Activated CD4-positive, CD25-positive, alpha-beta regulatory T cell (primary cell): ENCODE measurements around the gene FSTL5.
"Not testable (repeated sequence)": the region's sequence is repeated elsewhere in the genome, so short reads cannot be mapped to it uniquely, and the experiment has no call there.

Source experiments
- DNase-seq, 4 experiments: peaks; one replicate each; lab custom pipeline; 2025; lab: John Stamatoyannopoulos, UW

The FSTL5 gene

GRCh38 chr4:162163892-162164759, at the start of gene FSTL5:
Gene FSTL5, minus strand, starts transcription at chr4:162164000. Its CDS starts 52,604 bp downstream, at chr4:162111396.
- no peak for DNase-seq

- DNase-seq = no peak
Measured at GRCh38 chr4:162209706-162210105, 45.9 kb upstream of the FSTL5 start.

DNA sequence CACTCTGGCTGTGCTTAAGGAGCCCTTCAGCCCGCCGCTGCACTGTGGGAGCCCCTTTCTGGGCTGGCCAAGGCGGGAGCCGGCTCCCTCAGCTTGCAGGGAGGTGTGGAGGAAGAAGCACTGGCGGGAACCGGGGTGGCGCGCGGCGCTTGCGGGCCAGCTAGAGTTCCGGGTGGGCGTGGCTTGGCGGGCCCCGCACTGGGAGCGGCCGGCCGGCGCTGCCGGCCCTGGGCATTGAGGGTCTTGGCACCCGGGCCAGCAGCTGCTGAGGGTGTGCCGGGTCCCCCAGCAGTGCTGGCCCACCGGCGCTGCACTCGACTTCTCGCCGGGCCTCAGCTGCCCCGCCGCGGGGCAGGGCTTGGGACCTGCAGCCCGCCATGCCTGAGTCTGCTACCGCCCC, 39.7 kb upstream of the FSTL5 start:
- not testable (repeated sequence) for DNase-seq

DNA sequence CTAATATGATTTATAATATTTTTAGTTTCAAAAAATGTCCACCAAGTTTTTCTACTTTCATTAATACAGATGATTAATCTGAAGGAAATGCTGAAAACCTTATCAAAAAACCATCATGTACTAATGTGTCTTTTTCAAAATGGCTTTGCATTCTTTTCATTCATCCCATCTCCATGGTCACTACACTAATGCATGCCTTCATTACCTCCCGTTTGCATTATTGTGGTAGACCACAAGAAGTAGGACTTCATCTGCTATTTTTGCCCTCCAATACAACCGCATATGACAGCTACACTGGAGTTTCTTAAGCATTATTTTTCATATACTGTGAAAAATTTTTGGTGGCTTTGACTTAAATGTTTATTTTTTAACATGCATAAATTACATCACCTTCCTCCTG, 37.9 kb upstream of the FSTL5 start:
- DNase-seq = no peak

DNA sequence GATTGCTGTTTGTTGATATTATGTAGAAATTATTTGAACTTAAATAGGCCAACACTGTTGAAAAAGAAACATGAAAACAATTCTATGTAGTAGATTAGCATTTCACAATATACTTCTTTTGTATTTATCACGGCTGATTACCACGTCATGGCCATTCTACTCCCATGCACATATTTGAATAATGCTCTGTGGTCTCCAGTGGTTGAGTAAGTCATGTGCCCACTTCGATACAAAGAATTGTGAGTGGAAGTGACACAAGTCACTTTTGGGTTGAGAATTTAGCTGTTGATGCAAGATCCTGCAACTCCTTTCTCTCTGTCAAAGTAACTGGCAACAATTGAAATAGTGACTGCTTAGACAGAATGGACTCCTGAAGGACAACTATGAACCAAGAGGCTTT, 6.7 kb upstream of the FSTL5 start:
- DNase-seq = no peak

DNA sequence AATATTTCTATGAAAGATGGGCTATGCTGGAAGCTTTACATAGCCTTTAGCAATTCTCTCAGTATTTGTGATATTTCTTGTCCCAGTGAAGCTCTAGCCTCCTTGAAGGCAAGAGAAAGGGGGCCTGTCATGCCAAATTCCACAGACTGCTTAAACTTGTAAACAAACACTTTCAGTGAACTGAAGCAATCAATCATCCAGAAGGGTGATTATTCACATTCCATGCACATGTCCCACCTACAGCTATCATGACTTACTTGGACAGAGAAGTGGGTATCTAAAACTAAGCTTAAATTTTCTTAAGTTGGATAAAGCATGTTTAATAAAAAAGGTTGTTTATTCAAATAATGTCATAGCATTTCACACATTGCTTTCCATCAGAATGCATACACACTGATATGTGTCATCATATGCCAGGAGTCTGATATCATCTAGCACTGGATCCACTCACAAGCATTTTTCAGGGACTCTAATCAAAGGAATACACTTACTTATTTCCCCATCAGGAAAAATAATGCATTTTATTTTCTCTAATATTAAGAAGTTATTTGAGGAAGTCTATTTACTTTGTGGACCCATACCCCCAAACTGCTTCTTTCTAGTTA, 1.2 kb upstream of the FSTL5 start:
- DNase-seq = no peak

DNA sequence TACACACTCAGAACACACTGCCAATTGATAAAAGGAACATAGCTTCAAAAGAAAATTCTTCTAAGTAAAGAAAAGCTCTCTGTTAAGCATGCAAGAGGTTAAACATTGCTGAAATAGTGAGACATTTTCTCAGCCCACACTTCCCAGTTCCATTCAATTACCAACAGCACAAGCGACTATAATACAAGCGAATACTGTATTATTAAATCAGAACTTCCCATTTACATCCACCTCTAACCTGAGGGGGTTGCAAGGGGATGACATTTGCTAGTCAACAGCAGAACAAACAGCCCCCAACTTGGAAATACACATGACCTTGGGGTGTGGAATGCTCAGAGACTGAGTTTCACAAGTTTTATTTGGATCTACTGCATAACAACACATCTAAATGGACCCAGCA, 1.1 kb downstream of the FSTL5 start:
- DNase-seq = no peak

- no peak for DNase-seq
Measured at GRCh38 chr4:162157241-162157640, 6.6 kb downstream of the FSTL5 start.

DNA sequence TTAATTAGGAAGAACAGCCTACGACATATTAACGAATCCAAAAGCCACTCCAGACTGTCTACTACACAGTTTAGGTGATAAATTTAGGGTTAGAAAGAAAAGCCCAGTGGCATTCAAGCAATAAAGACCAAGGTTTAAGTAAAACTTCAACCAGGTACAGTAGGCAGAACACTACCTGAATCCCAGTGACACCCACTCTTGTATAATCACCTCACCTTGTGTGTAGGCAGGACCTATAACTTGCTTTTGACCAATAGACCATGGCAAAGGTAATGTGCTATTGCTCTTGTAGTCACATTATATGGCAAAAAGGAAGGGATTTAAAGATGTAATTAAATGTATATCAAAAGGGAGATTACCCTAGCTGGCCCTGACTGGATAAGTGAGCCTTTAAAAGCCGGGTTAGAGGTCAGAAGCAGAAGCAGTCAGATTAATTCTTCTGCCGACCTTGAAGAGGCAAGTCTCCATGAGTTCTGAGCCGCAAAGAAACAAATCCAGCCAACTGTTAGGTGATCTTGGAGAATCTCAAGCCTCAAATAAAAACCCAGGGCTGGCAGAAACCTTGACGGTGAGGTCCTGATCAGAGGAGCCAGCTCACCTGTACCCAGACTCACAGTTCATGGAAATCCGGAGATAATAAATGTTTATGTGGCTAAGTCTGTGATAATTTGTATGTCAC, 8.8 kb downstream of the FSTL5 start:
- no peak for DNase-seq

DNA sequence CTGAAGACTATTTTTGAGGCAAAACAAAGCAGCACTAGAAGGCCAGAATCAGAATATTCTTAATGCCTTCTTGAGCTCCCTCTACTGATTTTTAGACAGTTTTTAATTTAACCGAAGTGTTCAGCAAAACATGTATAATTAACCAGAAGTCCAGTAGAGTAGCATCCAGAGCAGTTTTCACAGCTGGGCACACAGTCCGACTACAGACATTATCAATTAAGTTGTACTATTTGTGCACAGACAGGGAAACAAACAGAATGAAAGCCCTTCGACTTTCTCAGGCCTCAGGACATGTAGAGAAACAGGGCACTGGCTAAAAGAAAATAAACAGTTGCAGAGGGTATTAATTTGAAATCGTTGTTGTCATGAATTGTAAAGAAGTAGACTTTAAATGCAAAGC, 11.9 kb downstream of the FSTL5 start:
- DNase-seq = no peak

- no peak for DNase-seq
Measured at GRCh38 chr4:162151386-162151785, 12.4 kb downstream of the FSTL5 start.

GRCh38 chr4:162149644-162150043, 14.2 kb downstream of the FSTL5 start:
- no peak for DNase-seq

- no peak for DNase-seq
Measured at GRCh38 chr4:162140051-162140683, 23.6 kb downstream of the FSTL5 start.

- DNase-seq = no peak
Measured at GRCh38 chr4:162139412-162139811, 24.4 kb downstream of the FSTL5 start.

DNA sequence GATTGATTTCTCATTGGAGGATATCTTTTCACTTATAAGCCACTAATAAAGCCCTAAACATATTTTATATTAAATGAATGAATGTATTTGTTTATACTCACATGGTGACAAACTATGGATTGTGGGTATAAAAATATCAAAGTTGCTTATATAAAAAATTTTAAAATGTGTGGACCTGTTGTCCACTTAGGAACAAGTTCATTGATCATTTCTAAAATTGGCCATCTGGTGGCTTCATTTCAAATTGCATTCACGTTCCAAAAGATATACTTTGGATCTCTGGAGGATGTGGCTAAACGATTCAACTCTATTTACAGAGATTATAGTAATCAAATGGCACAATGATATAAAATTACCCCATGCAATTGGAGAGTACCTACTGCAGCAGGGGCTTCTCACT, 32.5 kb downstream of the FSTL5 start:
- DNase-seq = no peak

DNA sequence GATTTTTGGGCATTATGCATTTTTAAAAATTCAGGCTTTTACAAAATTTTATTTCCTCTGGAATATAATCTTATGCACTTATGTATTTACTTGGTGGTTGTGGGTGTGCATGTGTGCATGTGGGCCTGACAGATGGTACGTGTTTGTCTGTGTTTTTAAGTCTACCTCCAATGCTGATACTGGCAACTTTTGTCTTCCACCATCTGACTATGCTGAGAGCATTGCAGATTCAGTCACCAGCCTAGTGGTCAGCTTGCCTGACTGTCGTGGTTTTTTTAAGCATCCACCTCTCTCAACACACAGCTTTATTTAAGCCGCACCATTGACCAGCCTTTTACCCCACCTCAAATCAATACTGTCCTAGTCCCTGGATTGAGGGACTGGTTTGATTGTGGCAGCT, 37.1 kb downstream of the FSTL5 start:
- no peak for DNase-seq

GRCh38 chr4:162117051-162117450, 46.7 kb downstream of the FSTL5 start:
- DNase-seq = no peak

- no peak for DNase-seq
Measured at GRCh38 chr4:162116095-162116779, 47.6 kb downstream of the FSTL5 start.

- DNase-seq = no peak
Measured at GRCh38 chr4:162115333-162115732, 48.5 kb downstream of the FSTL5 start.

- DNase-seq = no peak
Measured at GRCh38 chr4:162111078-162111477, 52.7 kb downstream of the FSTL5 start.

DNA sequence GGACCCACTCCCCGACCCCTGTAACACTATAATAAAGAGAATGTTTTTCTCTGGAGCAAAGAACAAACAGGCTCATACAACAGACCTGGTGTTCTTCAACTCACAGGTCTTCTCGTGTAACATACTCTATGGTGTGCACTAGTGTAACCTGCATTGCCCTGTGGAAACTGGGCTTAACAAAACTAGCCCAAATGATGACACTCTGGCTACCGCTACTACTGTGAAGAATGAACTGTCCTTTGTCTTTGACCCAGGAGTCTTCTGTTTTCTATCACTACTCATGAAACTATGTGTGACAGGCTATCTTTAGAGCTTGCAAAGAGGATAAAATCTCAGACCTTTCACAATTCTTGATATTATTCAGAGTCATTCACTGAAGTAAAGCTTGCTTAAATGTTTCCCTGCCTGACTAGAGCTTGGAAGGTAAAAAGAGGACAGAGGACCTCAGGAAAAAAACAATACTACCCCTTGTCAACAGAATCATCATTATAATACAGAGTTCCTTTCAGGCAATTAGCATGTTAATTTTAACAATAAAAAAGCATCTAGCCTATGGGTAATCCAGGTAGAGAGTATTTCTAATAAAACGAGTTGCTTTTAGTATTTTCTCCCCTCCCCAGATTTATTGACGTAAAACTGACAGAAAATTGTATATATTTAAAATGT, 59.2 kb downstream of the FSTL5 start:
- DNase-seq = no peak
